ENCODE results near the gene POLA2.

- TF ChIP-seq CTCF (IDR thresholded peaks at IDR 0.05), result no peak
- TF ChIP-seq POLR2A (IDR thresholded peaks at IDR 0.05), result no peak
These were observed 1.5 kb upstream of the POLA2 start for GRCh38 chr11:65260302-65260701.

All from Peyer's patch (tissue), 4 donors.